ENCODE results near the gene C12orf57. TPM values are rescaled to one million over a fixed set of nuclear protein-coding genes. Genes with fewer than 3 reads are reported as not detected.

The C12orf57 gene
- polyA plus RNA-seq, 1 donor (not counting 4 experiments of a cell fraction or from before 2014, with no cell fraction given) = 137 TPM

DNA sequence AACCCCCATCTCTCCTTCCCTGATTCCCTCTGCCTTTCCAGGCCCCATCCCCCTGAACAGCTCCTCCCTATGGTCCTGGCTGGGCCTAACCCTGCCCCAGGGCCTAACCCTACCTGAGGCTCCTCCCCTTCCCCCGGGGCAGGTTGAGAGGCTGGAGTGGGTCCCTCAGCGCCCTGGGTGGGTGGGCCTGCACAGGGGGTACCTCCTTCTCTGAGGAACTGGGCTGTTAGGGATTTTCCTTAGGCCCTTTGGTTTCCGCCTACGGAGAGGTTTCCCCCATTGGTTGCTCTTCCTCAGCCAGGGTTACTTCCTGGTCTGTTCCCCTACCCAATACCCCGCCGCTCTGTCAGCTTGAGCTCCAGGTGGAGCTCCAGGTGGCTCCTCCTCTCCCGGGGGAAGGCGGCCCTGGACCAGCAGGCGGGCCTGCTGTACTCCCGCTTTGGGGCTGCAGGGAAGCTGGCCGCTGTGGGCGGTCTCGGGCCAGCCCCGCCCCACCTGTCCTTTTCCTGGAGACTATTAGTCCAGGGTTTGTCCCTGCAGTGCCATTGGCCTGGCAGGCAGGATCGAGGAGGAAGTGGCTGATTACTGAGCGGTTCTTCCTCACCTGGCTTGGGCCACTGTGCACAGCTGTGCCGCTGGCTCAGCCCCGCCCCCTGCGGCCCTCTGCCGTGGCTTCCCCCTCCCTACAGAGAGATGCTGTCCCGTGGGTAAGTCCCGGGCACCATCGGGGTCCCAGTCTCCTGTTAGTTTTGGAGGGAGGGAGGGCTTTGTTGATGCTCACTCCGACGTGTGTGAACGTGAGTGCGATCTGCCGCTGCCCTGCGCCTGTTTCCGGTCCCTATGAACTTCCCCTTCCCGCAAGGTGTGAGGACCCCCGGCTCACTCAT lies 2.5 kb downstream of the C12orf57 start:
- peak overlapping the region; percentile 95 for H3K4me2 ChIP-seq (ENCODE audit: control insufficient read depth, extremely low read depth, insufficient read depth, low read depth, low read length)

DNA sequence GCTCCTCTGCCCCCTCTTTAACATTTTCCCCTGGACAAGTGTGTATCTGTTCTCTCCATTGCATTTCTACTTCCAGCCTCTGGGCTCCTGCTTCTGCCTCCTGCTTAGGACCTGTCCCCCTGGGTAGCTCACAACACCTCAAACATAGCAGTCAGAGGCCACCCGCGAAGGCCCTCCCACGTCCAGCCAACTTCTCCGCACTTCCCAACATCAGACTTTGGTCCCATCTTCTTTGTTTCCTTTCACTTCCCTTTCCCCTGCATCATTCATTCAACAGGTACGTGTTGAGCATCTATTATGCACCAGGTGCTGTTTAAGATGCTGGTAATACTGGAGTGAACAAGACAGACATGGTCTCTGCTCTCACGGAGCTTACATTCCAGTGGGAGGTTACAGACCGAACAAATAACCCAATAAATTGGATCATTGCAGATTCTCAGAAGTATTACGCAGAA lies 3.1 kb downstream of the C12orf57 start:
- peak overlapping the region; percentile 67 for H3K9ac ChIP-seq (ENCODE audit: control insufficient read depth, extremely low read depth, insufficient read depth, low read length)
- peaks cover 6% of the 10 kb centered on the region for H3K79me2 ChIP-seq (ENCODE audit: control insufficient read depth, insufficient read depth, low read length)
- peak overlapping the region; percentile 95 for H3K4me2 ChIP-seq (ENCODE audit: control insufficient read depth, extremely low read depth, insufficient read depth, low read depth, low read length)
- no peaks in the 10 kb centered on the region for H3K9me1 ChIP-seq (ENCODE audit: control insufficient read depth, extremely low read depth, insufficient read depth, low read length)
- no peak overlapping the region for H3K27ac ChIP-seq (ENCODE audit: control insufficient read depth, insufficient read depth, low read length)
- peak overlapping the region; percentile 34 for H2AFZ ChIP-seq (ENCODE audit: control insufficient read depth, low read length)
- FAIRE-seq (no peak), DNase-seq (ENCODE audit: low read depth, low spot score) (no peak)
- no peaks in the 10 kb centered on the region for H3K27me3 ChIP-seq (ENCODE audit: control insufficient read depth, extremely low read depth, insufficient read depth, low read length)
- H3K9me3 ChIP-seq (ENCODE audit: control insufficient read depth, low read depth, low read length) = no peaks in the 10 kb centered on the region
- H3K4me3 ChIP-seq (ENCODE audit: control insufficient read depth in 2 of 3, extremely low read depth in 1 of 3, insufficient read depth in 2 of 3, low read depth in 1 of 3, low read length in 3 of 3) = peak overlapping the region; percentile 55 to 64 (median 64)
- H3K36me3 ChIP-seq (ENCODE audit: control insufficient read depth in 2 of 2, extremely low read depth in 1 of 2, insufficient read depth in 2 of 2, low read length in 2 of 2) = no peaks in the 10 kb centered on the region
- dilution Hi-C loops (cut with MboI; ENCODE audit: extremely low pct_ligation_motif_present, low sequenced_read_pairs) = no loop called here
- peaks cover 27% of the 10 kb centered on the region for H3K4me1 ChIP-seq (ENCODE audit: control insufficient read depth, extremely low read depth, insufficient read depth, low read length)
- no peaks in the 10 kb centered on the region for H4K20me1 ChIP-seq (ENCODE audit: control insufficient read depth, extremely low read depth, insufficient read depth, low read length)
- no peak for TF ChIP-seq EZH2 (IDR thresholded peaks at IDR 0.05; ENCODE audit: low read length)
- TF ChIP-seq, protein P1, sequence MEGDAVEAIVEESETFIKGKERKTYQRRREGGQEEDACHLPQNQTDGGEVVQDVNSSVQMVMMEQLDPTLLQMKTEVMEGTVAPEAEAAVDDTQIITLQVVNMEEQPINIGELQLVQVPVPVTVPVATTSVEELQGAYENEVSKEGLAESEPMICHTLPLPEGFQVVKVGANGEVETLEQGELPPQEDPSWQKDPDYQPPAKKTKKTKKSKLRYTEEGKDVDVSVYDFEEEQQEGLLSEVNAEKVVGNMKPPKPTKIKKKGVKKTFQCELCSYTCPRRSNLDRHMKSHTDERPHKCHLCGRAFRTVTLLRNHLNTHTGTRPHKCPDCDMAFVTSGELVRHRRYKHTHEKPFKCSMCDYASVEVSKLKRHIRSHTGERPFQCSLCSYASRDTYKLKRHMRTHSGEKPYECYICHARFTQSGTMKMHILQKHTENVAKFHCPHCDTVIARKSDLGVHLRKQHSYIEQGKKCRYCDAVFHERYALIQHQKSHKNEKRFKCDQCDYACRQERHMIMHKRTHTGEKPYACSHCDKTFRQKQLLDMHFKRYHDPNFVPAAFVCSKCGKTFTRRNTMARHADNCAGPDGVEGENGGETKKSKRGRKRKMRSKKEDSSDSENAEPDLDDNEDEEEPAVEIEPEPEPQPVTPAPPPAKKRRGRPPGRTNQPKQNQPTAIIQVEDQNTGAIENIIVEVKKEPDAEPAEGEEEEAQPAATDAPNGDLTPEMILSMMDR (optimal IDR thresholded peaks at IDR 0.05 in 1 of 3, IDR thresholded peaks at IDR 0.05 in 1 of 3, conservative IDR thresholded peaks at IDR 0.05 in 1 of 3; ENCODE audit: extremely low read depth in 1 of 3, insufficient read depth in 2 of 3, low read length in 3 of 3) = no peak

More for the DNA sequence above, 2.5 kb downstream of the C12orf57 start:
- Histone ChIP-seq H3K27ac (ENCODE audit: control insufficient read depth, insufficient read depth, low read length) (peak overlapping the region; percentile 66), H3K27me3 (ENCODE audit: control insufficient read depth, extremely low read depth, insufficient read depth, low read length) (no peaks in the 10 kb centered on the region), H3K79me2 (ENCODE audit: control insufficient read depth, insufficient read depth, low read length) (peaks cover 6% of the 10 kb centered on the region), H3K9ac (ENCODE audit: control insufficient read depth, extremely low read depth, insufficient read depth, low read length) (peak overlapping the region; percentile 67), H3K4me3 (ENCODE audit: control insufficient read depth in 2 of 3, extremely low read depth in 1 of 3, insufficient read depth in 2 of 3, low read depth in 1 of 3, low read length in 3 of 3) (peak overlapping the region; percentile 55 to 64 (median 64)), H4K20me1 (ENCODE audit: control insufficient read depth, extremely low read depth, insufficient read depth, low read length) (no peaks in the 10 kb centered on the region), H3K9me1 (ENCODE audit: control insufficient read depth, extremely low read depth, insufficient read depth, low read length) (no peaks in the 10 kb centered on the region), H2AFZ (ENCODE audit: control insufficient read depth, low read length) (peak overlapping the region; percentile 45), H3K9me3 (ENCODE audit: control insufficient read depth, low read depth, low read length) (no peaks in the 10 kb centered on the region), H3K4me1 (ENCODE audit: control insufficient read depth, extremely low read depth, insufficient read depth, low read length) (peaks cover 27% of the 10 kb centered on the region), H3K36me3 (ENCODE audit: control insufficient read depth in 2 of 2, extremely low read depth in 1 of 2, insufficient read depth in 2 of 2, low read length in 2 of 2) (peaks cover 4 to 6% of the 10 kb centered on the region in 2 experiments)
- FAIRE-seq (peak; percentile 66), DNase-seq (ENCODE audit: low read depth, low spot score) (no peak)
- TF ChIP-seq EZH2 (IDR thresholded peaks at IDR 0.05; ENCODE audit: low read length) = no peak
- TF ChIP-seq, protein P1 (optimal IDR thresholded peaks at IDR 0.05 in 1 of 3, IDR thresholded peaks at IDR 0.05 in 1 of 3, conservative IDR thresholded peaks at IDR 0.05 in 1 of 3; ENCODE audit: extremely low read depth in 1 of 3, insufficient read depth in 2 of 3, low read length in 3 of 3) = no peak
- dilution Hi-C loops (cut with MboI; ENCODE audit: extremely low pct_ligation_motif_present, low sequenced_read_pairs) = no loop called here
